SK-N-SH (cell line): ENCODE measurements around the gene THPO. TPM values are rescaled to one million over a fixed set of nuclear protein-coding genes. Genes with fewer than 3 reads are reported as not detected.

Source experiments
- CTCF ChIA-PET: fragments of 300-600, 350-600 bp; formaldehyde crosslinking; extraction: SDS; loops from one replicate; lab custom pipeline; 2021; lab: Yijun Ruan, JAX
- POLR2A ChIA-PET: fragments of 350-600 bp; sonication (Branson Sonifier 250); formaldehyde crosslinking; extraction: SDS; loops from one replicate; lab custom pipeline; 2020; ENCODE audit warnings: antibody characterized with exemption, inconsistent platforms; lab: Yijun Ruan, JAX
- DNase-seq: peaks from one replicate; pipeline ENCODE4 v3.0.0; 2012
- H2AFZ ChIP-seq: fragments of 200-600 bp; sonication (generic); 2 replicates; pipeline ENCODE4 v1.8.1; 2016; ENCODE audit warnings: antibody characterized with exemption, mild to moderate bottlenecking, low read depth
- H3F3A ChIP-seq: fragments of 200-600 bp; sonication (generic); replicated peaks from 2 replicates; pipeline ENCODE3; 2016; ENCODE audit warnings: antibody characterized with exemption, mild to moderate bottlenecking; ENCODE audit not compliant: insufficient read depth
- H3K27ac ChIP-seq, 2 experiments: fragments of 200-500 bp in 1 of 2; fragments of 200-600 bp in 1 of 2; sonication (Bioruptor generic) in 1 of 2; sonication (generic), shearing (Covaris generic) in 1 of 2; 2 replicates each; pipeline versions ENCODE4 v1.5.1 to v1.6.1; 2014 to 2016; ENCODE audit warnings: low read depth in 2 of 2, inconsistent platforms in 1 of 2, low read length in 1 of 2, mild to moderate bottlenecking in 1 of 2, mixed read lengths in 1 of 2
- H3K27me3 ChIP-seq: fragments of 200-600 bp; sonication (generic), shearing (Covaris generic); 2 replicates; pipeline ENCODE4 v1.6.1; 2016; ENCODE audit warnings: mixed run types; ENCODE audit not compliant: insufficient read depth
- H3K36me3 ChIP-seq, 2 experiments: fragments of 200-500 bp in 1 of 2; fragments of 200-600 bp in 1 of 2; sonication (Bioruptor generic) in 1 of 2; sonication (generic) in 1 of 2; replicated peaks in 1 of 2; 2 replicates each; pipeline versions ENCODE3 to v1.5.1; 2014 to 2016; ENCODE audit warnings: low read length in 1 of 2, mild to moderate bottlenecking in 1 of 2; ENCODE audit not compliant: insufficient read depth in 2 of 2, control insufficient read depth in 1 of 2
- H3K4me1 ChIP-seq, 2 experiments: fragments of 200-500 bp in 1 of 2; fragments of 200-600 bp in 1 of 2; sonication (Bioruptor generic) in 1 of 2; sonication (generic), shearing (Covaris generic) in 1 of 2; 2 replicates each; pipeline versions ENCODE4 v1.5.1 to v1.6.1; 2014 to 2016; ENCODE audit warnings: low read depth in 1 of 2, low read length in 1 of 2, mixed run types in 1 of 2; ENCODE audit not compliant: insufficient read depth in 2 of 2, control insufficient read depth in 1 of 2
- H3K4me2 ChIP-seq: fragments of 200-600 bp; sonication (generic), shearing (Covaris generic); 2 replicates; pipeline ENCODE4 v1.6.1; 2017; ENCODE audit warnings: mixed run types
- H3K4me3 ChIP-seq, 2 experiments: fragments of 200-500 bp in 1 of 2; fragments of 200-600 bp in 1 of 2; sonication (Bioruptor generic) in 1 of 2; sonication (generic), shearing (Covaris generic) in 1 of 2; 2 replicates each; pipeline versions ENCODE4 v1.5.1 to v1.8.1; 2014 to 2016; ENCODE audit warnings: low read depth in 2 of 2, inconsistent platforms in 1 of 2, low read length in 1 of 2, mild to moderate bottlenecking in 1 of 2, mixed read lengths in 1 of 2, moderate library complexity in 1 of 2
- H3K79me2 ChIP-seq: fragments of 200-600 bp; sonication (generic); 2 replicates; pipeline ENCODE4 v1.8.1; 2017; ENCODE audit warnings: mild to moderate bottlenecking; ENCODE audit not compliant: insufficient read depth
- H3K9ac ChIP-seq: fragments of 200-600 bp; sonication (generic); 2 replicates; pipeline ENCODE4 v1.6.1; 2017; ENCODE audit warnings: mixed run types
- H3K9me2 ChIP-seq: fragments of 200-600 bp; sonication (generic); 2 replicates; pipeline ENCODE4 v1.6.1; 2017; ENCODE audit warnings: mixed run types
- H3K9me3 ChIP-seq: fragments of 200-600 bp; sonication (generic); 2 replicates; pipeline ENCODE4 v1.6.1; 2017; ENCODE audit warnings: mixed run types, mild to moderate bottlenecking, moderate library complexity
- H4K20me1 ChIP-seq: fragments of 200-600 bp; sonication (generic); 2 replicates; pipeline ENCODE4 v1.6.1; 2017; ENCODE audit warnings: mild to moderate bottlenecking, mixed run types; ENCODE audit not compliant: insufficient read depth
- CHD2 ChIP-seq: fragments of 150-350 bp; IDR thresholded peaks from 2 replicates; pipeline ENCODE4 v1.6.1; 2018; ENCODE audit warnings: low read length; ENCODE audit not compliant: partially characterized antibody
- EP300 ChIP-seq, 2 experiments: IDR thresholded peaks; 2 replicates each; pipeline versions ENCODE4 v1.4.0 to v1.6.1; 2012; ENCODE audit warnings: borderline replicate concordance in 1 of 2, low read depth in 1 of 2, low read length in 1 of 2
- FOXJ3 ChIP-seq: sonication (generic); formaldehyde crosslinking; IDR thresholded peaks from 2 replicates; pipeline ENCODE4 v1.5.1; 2020; ENCODE audit warnings: mild to moderate bottlenecking, missing genetic modification reagents
- FOXM1 ChIP-seq: IDR thresholded peaks from 2 replicates; pipeline ENCODE4 v1.4.0; 2012; ENCODE audit warnings: low read depth, mild to moderate bottlenecking
- JUND ChIP-seq: IDR thresholded peaks from 2 replicates; pipeline ENCODE4 v1.4.0; 2012
- MEF2A ChIP-seq: IDR thresholded peaks from 2 replicates; pipeline ENCODE4 v1.4.0; 2012; ENCODE audit warnings: low read depth, borderline replicate concordance
- NRF1 ChIP-seq: IDR thresholded peaks from 2 replicates; pipeline ENCODE4 v1.6.1; 2012; ENCODE audit warnings: low read depth, mild to moderate bottlenecking, low read length
- RCOR1 ChIP-seq: fragments of 150-350 bp; IDR thresholded peaks from 2 replicates; pipeline ENCODE4 v1.6.1; 2017; ENCODE audit warnings: antibody characterized with exemption, low read length
- RFX5 ChIP-seq: IDR thresholded peaks from 2 replicates; pipeline ENCODE4 v1.6.1; 2012; ENCODE audit warnings: mild to moderate bottlenecking, improper control_type of control experiment, low read length
- TAF1 ChIP-seq: IDR thresholded peaks from 2 replicates; pipeline ENCODE4 v1.6.1; 2012; ENCODE audit warnings: low read depth, mild to moderate bottlenecking, low read length, moderate library complexity, borderline replicate concordance
- TCF12 ChIP-seq: IDR thresholded peaks from 2 replicates; pipeline ENCODE4 v1.4.0; 2012
- YY1 ChIP-seq: IDR thresholded peaks from 2 replicates; pipeline ENCODE4 v1.4.0; 2012; ENCODE audit warnings: low read depth, mild to moderate bottlenecking
- WGBS: methylation state at CpG from one replicate; pipeline ENCODE4 v1.1.6; 2017; ENCODE audit warnings: low lambda C conversion rate; 5-methylcytosine and 5-hydroxymethylcytosine counted together
- polyA plus RNA-seq, 3 experiments: library from polyadenylated mRNA; depleted of rRNA; stranded (reverse); fragments of >200 nt; gene quantifications; 2 replicates each; pipeline ENCODE4 v1.2.3, GENCODE V29; 2012
- TF ChIP-seq, protein P1 (sequence below): fragments of 150-350 bp; IDR thresholded peaks from 2 replicates; pipeline ENCODE4 v1.6.1; 2016; ENCODE audit warnings: mild to moderate bottlenecking, low read depth, low read length
- TF ChIP-seq, protein P2 (sequence below): IDR thresholded peaks from 2 replicates; pipeline ENCODE4 v1.4.0; 2012; ENCODE audit warnings: low read depth, borderline replicate concordance
- TF ChIP-seq, protein P3 (sequence below): fragments of 200-600 bp; sonication (generic); IDR thresholded peaks from 2 replicates; pipeline ENCODE4 v1.6.1; 2017; ENCODE audit warnings: antibody characterized with exemption, mild to moderate bottlenecking, moderate library complexity

THPO gene
- 0.07 and 0.21 TPM in 2 replicates for polyA plus RNA-seq (2012; rRNA removed)
- polyA plus RNA-seq (2012; cell fraction: cytosol; rRNA removed), result 0.01 and 0.04 TPM in 2 replicates
- 0.19 and 0.27 TPM in 2 replicates for polyA plus RNA-seq (2012; cell fraction: nucleus; rRNA removed)

DNA sequence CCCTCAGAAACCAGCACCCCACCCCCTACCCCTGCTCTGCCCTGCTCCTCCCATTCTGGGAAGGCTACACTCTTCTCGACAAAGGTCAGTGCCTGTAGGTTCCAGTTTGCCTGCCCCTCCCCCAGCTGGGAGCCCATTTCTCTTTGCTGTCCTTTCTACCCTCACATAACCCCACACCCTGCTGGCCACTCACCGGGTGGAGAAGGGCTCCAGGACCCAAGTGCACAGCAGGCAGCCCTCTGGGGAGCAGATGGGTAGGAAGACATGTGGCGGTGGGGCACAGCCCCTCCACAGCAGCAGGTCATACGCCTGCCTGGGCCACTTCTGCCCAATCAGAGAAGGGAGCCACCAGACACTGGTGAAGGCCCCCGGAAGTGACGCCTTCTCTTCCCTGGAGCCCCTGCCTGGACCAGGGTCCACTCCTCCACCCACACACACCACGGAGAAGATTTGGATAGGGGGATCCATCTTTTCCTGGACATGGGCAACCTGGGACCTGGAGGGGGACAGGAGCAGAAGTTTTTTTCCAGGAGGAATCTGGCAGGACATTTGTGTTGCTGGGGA lies at the start of gene THPO:
THPO (minus strand) TSS at position 326 of the 564 bp plus-strand sequence. CDS start 1,948 bp downstream, outside the sequence.
- H3K4me1 ChIP-seq, result peaks cover 0 to 12% of the 10 kb centered on the region in 2 experiments; a peak in 1 of 4 replicates
- ChIA-PET POLR2A (no interaction called here), CTCF (interaction anchor here (0.6 to 2.3 kb wide), 3 partner anchors 39 to 136 kb away, joined by 3 to 10 read pairs (median 5); no protein-coding TSS in a partner anchor)
- 79% methylated on average over 7 of the region's 7 CpGs for WGBS
- H3K36me3 ChIP-seq, result no peaks in the 10 kb centered on the region
- H2AFZ ChIP-seq, result no peak within 1 kb of the TSS
- TF ChIP-seq CHD2, result no peak
- no peak for TF ChIP-seq RFX5
- no peak for TF ChIP-seq TAF1
- no peak for TF ChIP-seq JUND
- no peak for TF ChIP-seq FOXM1
- TF ChIP-seq, protein P1, sequence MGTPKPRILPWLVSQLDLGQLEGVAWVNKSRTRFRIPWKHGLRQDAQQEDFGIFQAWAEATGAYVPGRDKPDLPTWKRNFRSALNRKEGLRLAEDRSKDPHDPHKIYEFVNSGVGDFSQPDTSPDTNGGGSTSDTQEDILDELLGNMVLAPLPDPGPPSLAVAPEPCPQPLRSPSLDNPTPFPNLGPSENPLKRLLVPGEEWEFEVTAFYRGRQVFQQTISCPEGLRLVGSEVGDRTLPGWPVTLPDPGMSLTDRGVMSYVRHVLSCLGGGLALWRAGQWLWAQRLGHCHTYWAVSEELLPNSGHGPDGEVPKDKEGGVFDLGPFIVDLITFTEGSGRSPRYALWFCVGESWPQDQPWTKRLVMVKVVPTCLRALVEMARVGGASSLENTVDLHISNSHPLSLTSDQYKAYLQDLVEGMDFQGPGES, result no peak
- TF ChIP-seq MEF2A, result no peak
- no peak for TF ChIP-seq TCF12
- TF ChIP-seq, protein P2, sequence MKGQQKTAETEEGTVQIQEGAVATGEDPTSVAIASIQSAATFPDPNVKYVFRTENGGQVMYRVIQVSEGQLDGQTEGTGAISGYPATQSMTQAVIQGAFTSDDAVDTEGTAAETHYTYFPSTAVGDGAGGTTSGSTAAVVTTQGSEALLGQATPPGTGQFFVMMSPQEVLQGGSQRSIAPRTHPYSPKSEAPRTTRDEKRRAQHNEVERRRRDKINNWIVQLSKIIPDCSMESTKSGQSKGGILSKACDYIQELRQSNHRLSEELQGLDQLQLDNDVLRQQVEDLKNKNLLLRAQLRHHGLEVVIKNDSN, result no peak
- no peak for TF ChIP-seq RCOR1
- no peak for TF ChIP-seq YY1
- TF ChIP-seq, protein P3, sequence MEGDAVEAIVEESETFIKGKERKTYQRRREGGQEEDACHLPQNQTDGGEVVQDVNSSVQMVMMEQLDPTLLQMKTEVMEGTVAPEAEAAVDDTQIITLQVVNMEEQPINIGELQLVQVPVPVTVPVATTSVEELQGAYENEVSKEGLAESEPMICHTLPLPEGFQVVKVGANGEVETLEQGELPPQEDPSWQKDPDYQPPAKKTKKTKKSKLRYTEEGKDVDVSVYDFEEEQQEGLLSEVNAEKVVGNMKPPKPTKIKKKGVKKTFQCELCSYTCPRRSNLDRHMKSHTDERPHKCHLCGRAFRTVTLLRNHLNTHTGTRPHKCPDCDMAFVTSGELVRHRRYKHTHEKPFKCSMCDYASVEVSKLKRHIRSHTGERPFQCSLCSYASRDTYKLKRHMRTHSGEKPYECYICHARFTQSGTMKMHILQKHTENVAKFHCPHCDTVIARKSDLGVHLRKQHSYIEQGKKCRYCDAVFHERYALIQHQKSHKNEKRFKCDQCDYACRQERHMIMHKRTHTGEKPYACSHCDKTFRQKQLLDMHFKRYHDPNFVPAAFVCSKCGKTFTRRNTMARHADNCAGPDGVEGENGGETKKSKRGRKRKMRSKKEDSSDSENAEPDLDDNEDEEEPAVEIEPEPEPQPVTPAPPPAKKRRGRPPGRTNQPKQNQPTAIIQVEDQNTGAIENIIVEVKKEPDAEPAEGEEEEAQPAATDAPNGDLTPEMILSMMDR, result no peak
- no peak for TF ChIP-seq NRF1
- TF ChIP-seq EP300 (IDR thresholded peaks at IDR 0.05; ENCODE audit: borderline replicate concordance in 1 of 2, low read depth in 1 of 2, low read length in 1 of 2), result no peak
- TF ChIP-seq FOXJ3 (CRISPR knock-in tag), result no peak
- no peaks in the 10 kb centered on the region for H3K9me3 ChIP-seq
- H3K9ac ChIP-seq, result no peak within 1 kb of the TSS
- no peak within 1 kb of the TSS; the same call in 1 of the 2 replicates for H3K4me2 ChIP-seq
- H3K27me3 ChIP-seq, result peaks cover 7% of the 10 kb centered on the region; the same call in 1 of the 2 replicates
- no peak within 1 kb of the TSS for H3K27ac ChIP-seq
- DNase-seq, result no peak
- H3F3A ChIP-seq, result peaks cover 4% of the 10 kb centered on the region
- no peaks in the 10 kb centered on the region for H3K79me2 ChIP-seq
- no peaks in the 10 kb centered on the region for H3K9me2 ChIP-seq
- no peak within 1 kb of the TSS for H3K4me3 ChIP-seq
- H4K20me1 ChIP-seq, result no peaks in the 10 kb centered on the region
